NCI-H128 (cell line): ENCODE measurements around the gene TAS2R14.

Experiments
- DNase-seq: peaks from one replicate; lab custom pipeline; 2025; ENCODE audit not compliant: unreplicated experiment; lab: John Stamatoyannopoulos, UW

The TAS2R14 gene

DNA sequence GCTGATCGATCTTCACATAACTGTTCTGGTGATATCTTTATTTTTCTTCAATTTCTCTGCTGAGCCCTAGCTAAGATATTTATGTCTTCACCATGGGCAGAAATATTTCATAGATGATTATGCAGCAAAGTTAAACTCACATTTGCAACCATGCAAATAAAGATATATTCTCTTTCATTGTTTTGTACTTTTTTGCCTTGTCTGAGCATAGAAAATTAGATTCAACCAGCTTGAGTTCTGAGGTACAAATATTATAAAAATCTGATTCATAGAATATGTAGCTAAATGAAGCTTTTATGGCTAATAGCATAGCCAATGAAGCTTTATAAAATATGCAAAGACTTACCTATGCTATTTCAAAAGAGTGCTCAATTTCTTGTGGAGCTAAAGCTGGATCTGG is 29.6 kb downstream of the TAS2R14 start, which contains the start of gene TAS2R13:
Gene TAS2R13, minus strand, starts transcription at position 101 of the 400 bp plus-strand sequence. CDS start 264 bp downstream, outside the sequence.
- no peak for DNase-seq

GRCh38 chr12:10904686-10905085 is 34.4 kb downstream of the TAS2R14 start:
- DNase-seq: no peak

DNA sequence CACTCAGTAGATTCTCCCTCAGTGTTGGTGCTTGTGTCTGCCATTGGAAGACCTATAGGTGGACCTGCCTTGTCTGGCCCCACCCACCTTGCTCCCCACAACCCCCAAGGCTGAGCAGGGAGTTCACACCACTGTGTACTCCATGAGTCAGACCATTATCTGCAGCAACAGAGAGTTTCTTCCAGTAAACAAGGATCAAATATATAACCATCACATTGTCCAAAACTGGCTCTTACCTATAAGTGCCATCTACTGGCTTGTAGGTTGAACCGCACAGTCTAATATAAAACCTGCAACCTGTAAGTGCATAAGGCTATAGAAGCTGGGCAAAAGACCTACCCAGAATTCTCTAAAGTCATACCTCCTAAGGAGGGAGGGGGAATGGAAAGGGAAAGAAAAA is 37.6 kb downstream of the TAS2R14 start:
- DNase-seq: no peak

DNA sequence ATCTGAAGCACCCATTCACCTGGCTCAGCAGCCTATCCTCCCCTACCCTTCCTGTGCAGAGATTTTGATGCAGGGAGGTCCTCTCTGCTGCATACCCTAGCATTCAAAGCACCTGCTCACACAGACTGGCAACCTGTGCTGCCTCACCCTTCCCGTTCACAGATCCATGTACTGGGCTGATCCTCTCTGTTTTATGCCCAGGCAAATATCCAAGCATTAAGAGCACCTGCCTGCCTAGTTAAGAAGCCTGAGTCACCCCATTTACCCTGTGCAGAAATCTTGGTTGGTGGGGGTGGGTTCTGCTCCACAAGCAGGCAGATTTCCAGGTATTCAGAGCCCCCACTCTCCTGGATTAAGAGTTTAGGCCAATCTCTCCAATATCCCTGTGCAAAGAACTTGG is 38.1 kb downstream of the TAS2R14 start:
- no peak for DNase-seq

DNA sequence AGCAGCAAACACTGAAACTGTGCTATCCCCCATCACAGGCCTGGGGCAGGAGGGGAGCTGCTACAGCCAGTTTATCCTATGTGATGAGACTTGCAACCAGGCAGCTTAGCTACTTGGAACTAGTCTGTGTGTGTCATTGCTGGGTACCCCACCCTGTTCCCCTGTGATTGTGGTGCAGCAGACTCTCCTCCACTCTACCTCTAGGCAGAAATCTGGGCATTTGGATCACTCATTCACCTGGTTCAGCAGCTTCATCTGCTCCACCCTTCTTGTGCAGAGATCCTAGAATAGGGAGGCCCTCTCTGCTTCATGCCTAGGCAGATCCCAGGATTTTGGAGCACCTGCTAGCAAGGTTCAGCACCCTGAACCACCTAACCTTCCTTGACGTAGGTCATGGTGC is 38.5 kb downstream of the TAS2R14 start:
- no peak for DNase-seq

DNA sequence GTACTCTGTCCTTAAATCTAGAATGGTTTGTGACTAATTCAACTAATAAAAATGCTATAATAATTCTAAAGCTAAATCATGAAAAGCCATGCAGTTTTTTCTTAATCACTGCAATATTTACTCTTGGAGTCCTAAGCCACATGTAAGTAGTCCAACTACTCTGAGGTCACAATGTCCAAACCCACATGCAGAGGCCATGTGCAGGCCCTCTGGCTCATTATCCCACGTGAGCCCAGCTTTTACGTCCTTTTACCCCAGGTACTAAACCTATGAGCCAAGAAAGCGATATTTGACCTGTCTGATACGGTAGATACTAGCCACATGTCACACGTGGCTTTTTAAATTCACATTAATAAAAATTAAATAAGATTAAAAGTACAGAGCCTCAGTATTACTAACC is 42.2 kb downstream of the TAS2R14 start:
- no peak for DNase-seq

- DNase-seq: no peak
Measured at GRCh38 chr12:10891937-10892336, 47.1 kb downstream of the TAS2R14 start.

- DNase-seq: no peak
Measured at GRCh38 chr12:10889226-10889625, 49.8 kb downstream of the TAS2R14 start.
